Osteocyte (in vitro differentiated cells): ENCODE data around the gene PRKCSH. TPM values are rescaled to one million over a fixed set of nuclear protein-coding genes. Genes with fewer than 3 reads are reported as not detected.

Experiments
- DNase-seq: peaks from one replicate; pipeline ENCODE4 v3.0.0; 2021; ENCODE audit warnings: mixed read lengths; ENCODE audit not compliant: unreplicated experiment; ENCODE audit errors: extremely low spot score
- H3K27ac Mint-ChIP-seq: one replicate; pipeline ENCODE4 v1.8.0; 2021; ENCODE audit warnings: mild to moderate bottlenecking, mixed read lengths; ENCODE audit not compliant: unreplicated experiment
- H3K27me3 Mint-ChIP-seq: one replicate; pipeline ENCODE4 v1.8.0; 2021; ENCODE audit warnings: mixed read lengths; ENCODE audit not compliant: unreplicated experiment
- H3K36me3 Mint-ChIP-seq: one replicate; pipeline ENCODE4 v1.8.0; 2021; ENCODE audit warnings: mixed read lengths; ENCODE audit not compliant: unreplicated experiment
- H3K4me1 Mint-ChIP-seq: one replicate; pipeline ENCODE4 v1.8.0; 2021; ENCODE audit warnings: mixed read lengths; ENCODE audit not compliant: unreplicated experiment
- H3K4me3 Mint-ChIP-seq: one replicate; pipeline ENCODE4 v1.8.0; 2021; ENCODE audit warnings: mild to moderate bottlenecking, moderate library complexity, mixed read lengths; ENCODE audit not compliant: unreplicated experiment
- H3K9me3 Mint-ChIP-seq: one replicate; pipeline ENCODE4 v1.8.0; 2021; ENCODE audit warnings: mixed read lengths; ENCODE audit not compliant: unreplicated experiment
- total RNA-seq: library from RNA; stranded (reverse); gene quantifications from 2 replicates; pipeline ENCODE4 v1.2.1, GENCODE V29; 2021
- TF ChIP-seq, protein P1 (sequence below): fragments of 200-600 bp; sonication (generic); IDR thresholded peaks from 2 replicates; pipeline ENCODE4 v1.5.0; 2021; ENCODE audit warnings: antibody characterized with exemption, mild to moderate bottlenecking, moderate library complexity

The PRKCSH gene
- total RNA-seq, 1 donor from 2014 or later = 415 TPM

DNA sequence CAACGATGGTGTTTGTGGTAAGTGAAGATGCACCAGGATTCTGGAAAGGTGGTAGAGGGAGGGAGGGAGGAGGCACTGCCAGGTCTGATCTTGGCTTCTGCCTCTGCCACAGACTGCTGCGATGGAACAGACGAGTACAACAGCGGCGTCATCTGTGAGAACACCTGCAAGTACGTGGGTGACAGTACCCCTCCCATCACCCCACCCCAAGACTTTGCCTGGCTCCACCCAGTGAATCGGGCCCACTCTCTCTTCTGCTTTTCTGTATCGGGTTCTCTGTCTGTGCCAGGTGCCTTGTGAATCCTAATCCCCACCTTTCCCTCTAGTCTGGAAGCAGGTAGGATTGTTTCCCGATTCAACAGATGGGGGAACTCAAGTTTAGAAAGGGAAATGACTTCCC is 2.5 kb downstream of the PRKCSH start:
- H3K4me3 Mint-ChIP-seq = peak overlapping the region; percentile 54
- H3K9me3 Mint-ChIP-seq = no peaks in the 10 kb centered on the region
- H3K27ac Mint-ChIP-seq = no peak overlapping the region
- no peak for DNase-seq
- H3K36me3 Mint-ChIP-seq = peaks cover 23% of the 10 kb centered on the region
- no peaks in the 10 kb centered on the region for H3K27me3 Mint-ChIP-seq
- TF ChIP-seq, protein P1, sequence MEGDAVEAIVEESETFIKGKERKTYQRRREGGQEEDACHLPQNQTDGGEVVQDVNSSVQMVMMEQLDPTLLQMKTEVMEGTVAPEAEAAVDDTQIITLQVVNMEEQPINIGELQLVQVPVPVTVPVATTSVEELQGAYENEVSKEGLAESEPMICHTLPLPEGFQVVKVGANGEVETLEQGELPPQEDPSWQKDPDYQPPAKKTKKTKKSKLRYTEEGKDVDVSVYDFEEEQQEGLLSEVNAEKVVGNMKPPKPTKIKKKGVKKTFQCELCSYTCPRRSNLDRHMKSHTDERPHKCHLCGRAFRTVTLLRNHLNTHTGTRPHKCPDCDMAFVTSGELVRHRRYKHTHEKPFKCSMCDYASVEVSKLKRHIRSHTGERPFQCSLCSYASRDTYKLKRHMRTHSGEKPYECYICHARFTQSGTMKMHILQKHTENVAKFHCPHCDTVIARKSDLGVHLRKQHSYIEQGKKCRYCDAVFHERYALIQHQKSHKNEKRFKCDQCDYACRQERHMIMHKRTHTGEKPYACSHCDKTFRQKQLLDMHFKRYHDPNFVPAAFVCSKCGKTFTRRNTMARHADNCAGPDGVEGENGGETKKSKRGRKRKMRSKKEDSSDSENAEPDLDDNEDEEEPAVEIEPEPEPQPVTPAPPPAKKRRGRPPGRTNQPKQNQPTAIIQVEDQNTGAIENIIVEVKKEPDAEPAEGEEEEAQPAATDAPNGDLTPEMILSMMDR = no peak
- H3K4me1 Mint-ChIP-seq = peaks cover 18% of the 10 kb centered on the region

DNA sequence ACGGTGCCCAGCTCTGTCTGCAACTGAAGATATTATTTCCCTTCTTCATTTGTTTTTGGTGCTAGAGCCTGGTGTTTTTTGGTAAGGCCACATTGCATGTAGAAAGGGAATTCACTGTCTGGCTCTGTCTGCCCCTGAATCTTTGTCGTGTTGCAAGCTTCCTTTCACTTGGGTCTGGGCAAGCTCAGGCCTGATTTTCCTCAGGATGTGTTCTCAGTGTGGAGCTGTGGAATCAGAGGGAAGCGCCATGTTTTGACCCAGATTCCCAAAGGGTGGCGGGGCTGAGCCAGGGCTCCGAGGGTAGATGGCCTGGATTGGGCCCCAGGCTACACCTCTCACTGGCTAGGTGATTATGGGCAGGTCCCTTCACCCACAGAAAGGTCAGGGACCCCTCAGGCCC is 8.6 kb downstream of the PRKCSH start:
- peaks cover 17% of the 10 kb centered on the region for H3K36me3 Mint-ChIP-seq
- DNase-seq = no peak
- no peaks in the 10 kb centered on the region for H3K9me3 Mint-ChIP-seq
- H3K4me3 Mint-ChIP-seq = no peak overlapping the region
- no peak overlapping the region for H3K27ac Mint-ChIP-seq
- H3K4me1 Mint-ChIP-seq = no peaks in the 10 kb centered on the region
- TF ChIP-seq, protein P1 = no peak
- no peaks in the 10 kb centered on the region for H3K27me3 Mint-ChIP-seq

DNA sequence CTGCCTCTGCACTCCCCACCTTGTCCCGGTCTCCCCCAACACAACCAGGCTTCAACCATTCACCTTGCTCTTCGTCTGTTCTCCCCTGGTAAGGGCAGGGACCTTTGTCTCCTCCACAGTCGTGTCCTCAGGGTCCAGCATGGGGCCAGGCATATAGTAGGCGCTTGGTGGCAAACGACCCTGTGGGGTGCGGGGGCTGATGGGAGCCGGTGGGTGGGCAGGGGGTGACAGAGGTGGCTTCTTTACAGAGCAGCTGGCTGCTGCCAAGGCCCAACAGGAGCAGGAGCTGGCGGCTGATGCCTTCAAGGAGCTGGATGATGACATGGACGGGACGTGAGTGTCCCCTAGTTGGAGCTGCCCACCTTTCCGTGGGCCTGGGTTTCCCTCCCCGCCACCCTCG is 9.7 kb downstream of the PRKCSH start:
- Mint-ChIP-seq H3K9me3 (no peaks in the 10 kb centered on the region), H3K4me3 (no peak overlapping the region), H3K27me3 (no peaks in the 10 kb centered on the region), H3K4me1 (no peaks in the 10 kb centered on the region), H3K36me3 (peaks cover 15% of the 10 kb centered on the region), H3K27ac (no peak overlapping the region)
- TF ChIP-seq, protein P1 = no peak
- DNase-seq = no peak

DNA sequence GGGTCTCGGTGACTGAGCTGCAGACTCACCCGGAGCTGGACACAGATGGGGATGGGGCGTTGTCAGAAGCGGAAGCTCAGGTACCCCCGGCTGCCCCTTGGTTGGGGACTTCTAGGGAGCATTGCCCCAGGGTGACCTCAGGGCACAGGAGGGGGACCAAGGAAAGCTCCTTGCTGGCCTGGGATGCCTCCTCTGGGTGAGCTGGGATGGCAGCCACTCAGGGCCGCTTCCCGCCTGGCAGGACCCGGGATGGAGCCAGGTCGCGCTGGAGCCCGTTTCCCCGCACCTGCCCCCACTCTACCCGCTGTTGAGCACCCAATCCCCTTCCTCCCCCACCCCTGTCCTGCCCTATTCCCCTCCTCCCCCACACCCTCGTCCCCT is 10.8 kb downstream of the PRKCSH start:
- H3K27me3 Mint-ChIP-seq = no peaks in the 10 kb centered on the region

DNA sequence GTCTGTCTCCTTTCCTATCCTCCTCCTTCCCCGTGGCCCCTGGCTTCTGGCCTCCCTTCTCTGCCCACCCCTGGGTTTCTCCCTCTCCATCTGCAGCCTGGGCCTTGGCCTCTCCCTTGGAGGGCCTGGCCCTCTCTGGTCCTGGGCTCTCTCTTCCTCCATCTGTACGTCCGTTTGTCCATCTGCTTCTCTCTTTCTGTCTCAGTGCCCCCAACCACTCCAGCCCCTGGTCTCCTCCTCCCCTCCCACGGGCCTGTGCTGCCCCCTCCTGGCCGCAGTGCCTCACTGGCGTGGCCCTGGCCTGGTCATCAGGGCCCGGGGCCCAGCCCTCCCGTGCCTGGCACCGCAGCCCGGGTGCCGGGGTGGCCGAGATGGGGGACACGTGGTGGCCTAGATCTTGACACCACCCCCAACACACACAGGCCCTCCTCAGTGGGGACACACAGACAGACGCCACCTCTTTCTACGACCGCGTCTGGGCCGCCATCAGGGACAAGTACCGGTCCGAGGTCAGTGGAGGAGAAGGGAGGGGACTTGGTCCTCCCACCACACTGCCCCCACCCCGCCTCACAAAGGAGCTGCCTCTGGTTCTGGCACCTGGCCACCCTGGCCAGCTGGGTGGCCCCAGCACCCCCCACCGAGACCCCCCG is 11.3 kb downstream of the PRKCSH start:
- Mint-ChIP-seq H3K27ac (no peak overlapping the region), H3K36me3 (peaks cover 11% of the 10 kb centered on the region), H3K27me3 (no peaks in the 10 kb centered on the region), H3K4me1 (no peaks in the 10 kb centered on the region), H3K9me3 (no peaks in the 10 kb centered on the region), H3K4me3 (no peak overlapping the region)
- no peak for DNase-seq
- TF ChIP-seq, protein P1 = peak; percentile 72

More for the DNA sequence above, 10.8 kb downstream of the PRKCSH start:
- DNase-seq = no peak
- no peak overlapping the region for H3K27ac Mint-ChIP-seq
- H3K9me3 Mint-ChIP-seq = no peaks in the 10 kb centered on the region
- H3K4me1 Mint-ChIP-seq = no peaks in the 10 kb centered on the region
- peaks cover 13% of the 10 kb centered on the region for H3K36me3 Mint-ChIP-seq
- TF ChIP-seq, protein P1 = no peak
- no peak overlapping the region for H3K4me3 Mint-ChIP-seq
